WTC11 (cell line): ENCODE data around the gene FBXL13.

Experiments
- CREB1 ChIP-seq: sonication (generic); formaldehyde crosslinking; IDR thresholded peaks from 2 replicates; pipeline ENCODE4 v1.8.0; 2023; ENCODE audit warnings: mild to moderate bottlenecking, missing genetic modification reagents
- TF ChIP-seq, protein P1 (sequence below): sonication (generic); formaldehyde crosslinking; IDR thresholded peaks from 2 replicates; pipeline ENCODE4 v1.8.0; 2022; ENCODE audit warnings: mild to moderate bottlenecking, missing genetic modification reagents
- TF ChIP-seq, protein P2 (sequence below): fragments of 200-600 bp; IDR thresholded peaks from 2 replicates; pipeline ENCODE4 v1.8.0; 2022; ENCODE audit warnings: antibody characterized with exemption

DNA sequence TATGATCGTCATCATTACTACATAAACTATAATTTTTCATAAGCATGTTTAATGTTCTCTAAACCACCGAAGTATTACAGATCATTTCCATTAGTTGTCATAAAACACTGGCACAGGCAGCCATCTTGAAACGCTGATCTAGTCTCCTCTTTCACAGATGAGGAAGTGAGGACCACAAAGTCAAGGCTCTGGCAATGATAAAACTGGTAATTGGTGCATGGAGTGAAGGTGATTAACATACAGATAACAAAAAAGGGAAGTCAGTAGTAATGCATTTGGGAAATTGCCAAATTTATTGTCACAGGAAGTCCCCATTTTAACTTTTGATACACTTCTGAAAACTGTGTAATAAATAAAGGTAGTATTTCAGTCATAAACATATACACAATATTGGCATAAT is 49.3 kb downstream of the FBXL13 start:
- TF ChIP-seq, protein P1, sequence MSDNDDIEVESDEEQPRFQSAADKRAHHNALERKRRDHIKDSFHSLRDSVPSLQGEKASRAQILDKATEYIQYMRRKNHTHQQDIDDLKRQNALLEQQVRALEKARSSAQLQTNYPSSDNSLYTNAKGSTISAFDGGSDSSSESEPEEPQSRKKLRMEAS (CRISPR knock-in tag): no peak
- TF ChIP-seq, protein P2, sequence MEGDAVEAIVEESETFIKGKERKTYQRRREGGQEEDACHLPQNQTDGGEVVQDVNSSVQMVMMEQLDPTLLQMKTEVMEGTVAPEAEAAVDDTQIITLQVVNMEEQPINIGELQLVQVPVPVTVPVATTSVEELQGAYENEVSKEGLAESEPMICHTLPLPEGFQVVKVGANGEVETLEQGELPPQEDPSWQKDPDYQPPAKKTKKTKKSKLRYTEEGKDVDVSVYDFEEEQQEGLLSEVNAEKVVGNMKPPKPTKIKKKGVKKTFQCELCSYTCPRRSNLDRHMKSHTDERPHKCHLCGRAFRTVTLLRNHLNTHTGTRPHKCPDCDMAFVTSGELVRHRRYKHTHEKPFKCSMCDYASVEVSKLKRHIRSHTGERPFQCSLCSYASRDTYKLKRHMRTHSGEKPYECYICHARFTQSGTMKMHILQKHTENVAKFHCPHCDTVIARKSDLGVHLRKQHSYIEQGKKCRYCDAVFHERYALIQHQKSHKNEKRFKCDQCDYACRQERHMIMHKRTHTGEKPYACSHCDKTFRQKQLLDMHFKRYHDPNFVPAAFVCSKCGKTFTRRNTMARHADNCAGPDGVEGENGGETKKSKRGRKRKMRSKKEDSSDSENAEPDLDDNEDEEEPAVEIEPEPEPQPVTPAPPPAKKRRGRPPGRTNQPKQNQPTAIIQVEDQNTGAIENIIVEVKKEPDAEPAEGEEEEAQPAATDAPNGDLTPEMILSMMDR: no peak
- no peak for TF ChIP-seq CREB1 (CRISPR knock-in tag)
